GM12865 (cell line): ENCODE measurements around the gene GRIN2C.

Experiments
- DNase-seq: peaks from one replicate; pipeline ENCODE4 v3.0.0; 2010; ENCODE audit warnings: low read depth
- H3K4me3 ChIP-seq: 2 replicates; pipeline ENCODE4 v1.5.1; 2011; ENCODE audit warnings: mild to moderate bottlenecking, low read depth, low read length, control low read depth
- CTCF ChIP-seq: IDR thresholded peaks from 2 replicates; pipeline ENCODE4 v1.5.1; 2011; ENCODE audit warnings: low read length, control low read depth, low read depth, inconsistent platforms; ENCODE audit not compliant: insufficient read depth; ENCODE audit errors: missing control alignments

Gene GRIN2C

GRCh38 chr17:74836191-74836590 is 23.5 kb downstream of the GRIN2C start:
- no peak overlapping the region for H3K4me3 ChIP-seq
- no peak for TF ChIP-seq CTCF
- no peak for DNase-seq

- no peak for TF ChIP-seq CTCF
- no peak for DNase-seq
- H3K4me3 ChIP-seq = no peak overlapping the region
These were observed 25.9 kb downstream of the GRIN2C start for GRCh38 chr17:74833501-74834377.

GRCh38 chr17:74832421-74832820 is 27.3 kb downstream of the GRIN2C start:
- DNase-seq = peak; percentile 22
- no peak for TF ChIP-seq CTCF
- no peak overlapping the region for H3K4me3 ChIP-seq

GRCh38 chr17:74831444-74832146 is 28.1 kb downstream of the GRIN2C start:
- no peak overlapping the region for H3K4me3 ChIP-seq
- no peak for TF ChIP-seq CTCF
- DNase-seq = no peak

GRCh38 chr17:74830861-74831260 is 28.8 kb downstream of the GRIN2C start:
- TF ChIP-seq CTCF = no peak
- H3K4me3 ChIP-seq = no peak overlapping the region
- DNase-seq = no peak

GRCh38 chr17:74827800-74828199 is 31.9 kb downstream of the GRIN2C start:
- DNase-seq = no peak
- TF ChIP-seq CTCF = no peak
- no peak overlapping the region for H3K4me3 ChIP-seq
